Measurements from ENCODE around the gene MACROD2. TPM values are rescaled to one million over a fixed set of nuclear protein-coding genes. Genes with fewer than 3 reads are reported as not detected.

Gene MACROD2
- total RNA-seq, 6 experiments from 2014 or later = 0.05 to 0.57 (median 0.11) TPM; not detected in 1

GRCh38 chr20:15267935-15268334 lies 1272.6 kb downstream of the MACROD2 start:
- 0 out of 2 replicates have a peak, but pooled peaks cover 5% of the 10 kb centered on the region for H3K36me3 Mint-ChIP-seq (ENCODE audit: low read depth)
- no peaks in the 10 kb centered on the region for H3K27me3 Mint-ChIP-seq (ENCODE audit: insufficient read depth)
- no peaks in the 10 kb centered on the region for H3K4me1 Mint-ChIP-seq (ENCODE audit: low read depth)
- no peak overlapping the region for H3K4me3 Mint-ChIP-seq
- no peak for TF ChIP-seq CTCF (IDR thresholded peaks at IDR 0.05)
- H3K9me3 Mint-ChIP-seq = peaks cover 59% of the 10 kb centered on the region
- DNase-seq = no peak
- H3K27ac Mint-ChIP-seq = no peak overlapping the region

- Mint-ChIP-seq H3K4me3 (no peak overlapping the region), H3K36me3 (ENCODE audit: low read depth) (peaks cover 5% of the 10 kb centered on the region; the same call in 1 of the 2 replicates)
- no peak for TF ChIP-seq CTCF (IDR thresholded peaks at IDR 0.05)
Observed at GRCh38 chr20:15278041-15278440, 1282.7 kb downstream of the MACROD2 start.

GRCh38 chr20:15287329-15287728 lies 1292.0 kb downstream of the MACROD2 start:
- Mint-ChIP-seq H3K27ac (no peak overlapping the region), H3K27me3 (ENCODE audit: insufficient read depth) (no peaks in the 10 kb centered on the region), H3K4me1 (ENCODE audit: low read depth) (no peaks in the 10 kb centered on the region), H3K36me3 (ENCODE audit: low read depth) (peaks cover 3% of the 10 kb centered on the region; the same call in 1 of the 2 replicates), H3K4me3 (no peak overlapping the region), H3K9me3 (peaks cover 49% of the 10 kb centered on the region)
- no peak for TF ChIP-seq CTCF (IDR thresholded peaks at IDR 0.05)
- no peak for DNase-seq

More at GRCh38 chr20:15278041-15278440, 1282.7 kb downstream of the MACROD2 start:
- H3K4me1 Mint-ChIP-seq (ENCODE audit: low read depth) = no peaks in the 10 kb centered on the region
- peaks cover 55% of the 10 kb centered on the region for H3K9me3 Mint-ChIP-seq
- no peak overlapping the region for H3K27ac Mint-ChIP-seq
- no peak for DNase-seq
- peaks cover 1% of the 10 kb centered on the region for H3K27me3 Mint-ChIP-seq (ENCODE audit: insufficient read depth)

- no peak for DNase-seq
- no peaks in the 10 kb centered on the region for H3K27me3 Mint-ChIP-seq (ENCODE audit: insufficient read depth)
- H3K9me3 Mint-ChIP-seq = peaks cover 43% of the 10 kb centered on the region
- no peaks in the 10 kb centered on the region for H3K36me3 Mint-ChIP-seq (ENCODE audit: low read depth)
- H3K27ac Mint-ChIP-seq = no peak overlapping the region
- H3K4me1 Mint-ChIP-seq (ENCODE audit: low read depth) = no peaks in the 10 kb centered on the region
- no peak overlapping the region for H3K4me3 Mint-ChIP-seq
- TF ChIP-seq CTCF (IDR thresholded peaks at IDR 0.05) = no peak
Observed at GRCh38 chr20:15288106-15288505, 1292.8 kb downstream of the MACROD2 start.

GRCh38 chr20:15289337-15289736 lies 1294.0 kb downstream of the MACROD2 start:
- H3K4me3 Mint-ChIP-seq = no peak overlapping the region
- peaks cover 47% of the 10 kb centered on the region for H3K9me3 Mint-ChIP-seq
- H3K27ac Mint-ChIP-seq = no peak overlapping the region
- TF ChIP-seq CTCF (IDR thresholded peaks at IDR 0.05) = no peak
- H3K36me3 Mint-ChIP-seq (ENCODE audit: low read depth) = no peaks in the 10 kb centered on the region
- no peaks in the 10 kb centered on the region for H3K27me3 Mint-ChIP-seq (ENCODE audit: insufficient read depth)
- no peaks in the 10 kb centered on the region for H3K4me1 Mint-ChIP-seq (ENCODE audit: low read depth)
- DNase-seq = no peak

- peaks cover 52% of the 10 kb centered on the region for H3K9me3 Mint-ChIP-seq
- no peak for TF ChIP-seq CTCF (IDR thresholded peaks at IDR 0.05)
Observed at GRCh38 chr20:15292405-15292804, 1297.1 kb downstream of the MACROD2 start.

More at GRCh38 chr20:15292405-15292804, 1297.1 kb downstream of the MACROD2 start:
- Mint-ChIP-seq H3K4me3 (no peak overlapping the region), H3K27me3 (ENCODE audit: insufficient read depth) (peaks cover 2% of the 10 kb centered on the region), H3K4me1 (ENCODE audit: low read depth) (no peaks in the 10 kb centered on the region), H3K27ac (no peak overlapping the region), H3K36me3 (ENCODE audit: low read depth) (no peaks in the 10 kb centered on the region)
- no peak for DNase-seq
